ENCODE measurements around the gene VTI1A. TPM values are rescaled to one million over a fixed set of nuclear protein-coding genes. Genes with fewer than 3 reads are reported as not detected.

Gene VTI1A
- polyA plus RNA-seq, 1 donor from 2014 or later: 28.7 TPM

GRCh38 chr10:112615269-112615668 lies 168.3 kb downstream of the VTI1A start:
- H4K20me1 ChIP-seq (ENCODE audit: insufficient read depth): no peaks in the 10 kb centered on the region
- H3K9me3 ChIP-seq (ENCODE audit: low read length): peaks cover 9% of the 10 kb centered on the region
- no peak overlapping the region for H3K27ac ChIP-seq (ENCODE audit: low read length)
- H3K4me3 ChIP-seq (ENCODE audit: low read length): no peak overlapping the region
- H3K36me3 ChIP-seq (ENCODE audit: insufficient read depth, low read length): no peaks in the 10 kb centered on the region
- no peaks in the 10 kb centered on the region for H3F3A ChIP-seq (ENCODE audit: insufficient read depth, low read length, poor library complexity, severe bottlenecking)
- H3K79me2 ChIP-seq (replicated peaks; ENCODE audit: insufficient read depth, low read length): no peaks in the 10 kb centered on the region
- no peak overlapping the region for H2AFZ ChIP-seq (ENCODE audit: low read depth, low read length)
- H3K9ac ChIP-seq (ENCODE audit: low read length): no peak overlapping the region
- no peak for TF ChIP-seq SMC3 (conservative IDR thresholded peaks at IDR 0.05; ENCODE audit: poor library complexity)
- TF ChIP-seq TAF1 (IDR thresholded peaks at IDR 0.05; ENCODE audit: low read depth): no peak
- TF ChIP-seq POLR2AphosphoS5 (IDR thresholded peaks at IDR 0.05): no peak
- TF ChIP-seq REST (IDR thresholded peaks at IDR 0.05; ENCODE audit: borderline replicate concordance): no peak
- no peak for TF ChIP-seq MXI1 (conservative IDR thresholded peaks at IDR 0.05; ENCODE audit: poor library complexity, severe bottlenecking)
- no peak for TF ChIP-seq RAD21 (conservative IDR thresholded peaks at IDR 0.05)
- TF ChIP-seq EP300 (conservative IDR thresholded peaks at IDR 0.05; ENCODE audit: poor library complexity, severe bottlenecking): no peak
- TF ChIP-seq CTCF (IDR thresholded peaks at IDR 0.05; ENCODE audit: poor library complexity, severe bottlenecking): no peak
- TF ChIP-seq EZH2 (IDR thresholded peaks at IDR 0.05; ENCODE audit: borderline replicate concordance, insufficient read depth, low read length, poor library complexity, severe bottlenecking): no peak
- no peaks in the 10 kb centered on the region for H3K9me2 ChIP-seq (ENCODE audit: insufficient read depth, low read length)
- no peaks in the 10 kb centered on the region for H3K27me3 ChIP-seq (ENCODE audit: insufficient read depth, low read depth, low read length)
- H3K4me2 ChIP-seq (ENCODE audit: low read length): no peak overlapping the region

GRCh38 chr10:112616647-112617046 lies 169.6 kb downstream of the VTI1A start:
- Histone ChIP-seq H3K9ac (ENCODE audit: low read length) (no peak overlapping the region), H3K27ac (ENCODE audit: low read length) (no peak overlapping the region), H3K79me2 (replicated peaks; ENCODE audit: insufficient read depth, low read length) (no peaks in the 10 kb centered on the region), H3K9me3 (ENCODE audit: low read length) (peaks cover 9% of the 10 kb centered on the region), H3K9me2 (ENCODE audit: insufficient read depth, low read length) (no peaks in the 10 kb centered on the region), H3K36me3 (ENCODE audit: insufficient read depth, low read length) (no peaks in the 10 kb centered on the region), H3F3A (ENCODE audit: insufficient read depth, low read length, poor library complexity, severe bottlenecking) (no peaks in the 10 kb centered on the region), H3K4me3 (ENCODE audit: low read length) (no peak overlapping the region), H3K27me3 (ENCODE audit: insufficient read depth, low read depth, low read length) (no peaks in the 10 kb centered on the region), H3K4me2 (ENCODE audit: low read length) (no peak overlapping the region), H4K20me1 (ENCODE audit: insufficient read depth) (no peaks in the 10 kb centered on the region), H2AFZ (ENCODE audit: low read depth, low read length) (no peak overlapping the region)
- TF ChIP-seq RAD21 (conservative IDR thresholded peaks at IDR 0.05): no peak
- no peak for TF ChIP-seq POLR2AphosphoS5 (IDR thresholded peaks at IDR 0.05)
- TF ChIP-seq TAF1 (IDR thresholded peaks at IDR 0.05; ENCODE audit: low read depth): no peak
- TF ChIP-seq CTCF (IDR thresholded peaks at IDR 0.05; ENCODE audit: poor library complexity, severe bottlenecking): no peak
- no peak for TF ChIP-seq MXI1 (conservative IDR thresholded peaks at IDR 0.05; ENCODE audit: poor library complexity, severe bottlenecking)
- TF ChIP-seq EP300 (conservative IDR thresholded peaks at IDR 0.05; ENCODE audit: poor library complexity, severe bottlenecking): no peak
- no peak for TF ChIP-seq EZH2 (IDR thresholded peaks at IDR 0.05; ENCODE audit: borderline replicate concordance, insufficient read depth, low read length, poor library complexity, severe bottlenecking)
- TF ChIP-seq REST (IDR thresholded peaks at IDR 0.05; ENCODE audit: borderline replicate concordance): no peak
- no peak for TF ChIP-seq SMC3 (conservative IDR thresholded peaks at IDR 0.05; ENCODE audit: poor library complexity)
